ENCODE results near the gene DOCK9.

DNA sequence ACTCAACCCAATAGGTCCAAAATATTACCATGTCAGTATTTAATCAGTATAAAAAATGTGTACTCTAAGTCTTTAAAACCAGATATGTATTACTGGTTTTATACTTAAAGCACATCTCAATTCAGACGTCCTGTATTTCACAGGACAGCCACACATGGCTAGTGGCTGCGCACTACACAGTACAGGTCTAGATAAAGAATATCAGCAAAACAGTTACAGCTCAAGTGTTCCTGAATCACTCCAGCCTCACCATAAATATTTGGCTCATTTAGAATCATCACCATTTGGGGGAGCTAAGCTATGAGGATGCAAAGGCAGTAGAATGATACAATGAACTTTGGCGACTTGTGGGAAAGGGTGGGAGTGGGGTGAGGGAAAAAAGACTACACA, 89.0 kb downstream of the DOCK9 start:
- TF ChIP-seq POLR2AphosphoS5 (IDR thresholded peaks at IDR 0.05; ENCODE audit: low read depth, low read length) = no peak
- no peak for TF ChIP-seq SIN3A (IDR thresholded peaks at IDR 0.05; ENCODE audit: borderline replicate concordance, insufficient read depth, low read depth, low read length)

All from Panc1 (cell line).